Hepatocyte (in vitro differentiated cells): ENCODE data around the gene SMIM43. TPM values are rescaled to one million over a fixed set of nuclear protein-coding genes. Genes with fewer than 3 reads are reported as not detected.

ENCODE experiments used
- DNase-seq: peaks from one replicate; pipeline ENCODE4 v3.0.0-alpha.2; 2016; ENCODE audit warnings: low spot score
- H2AFZ ChIP-seq: fragments of 200-600 bp; sonication (generic); 2 replicates; pipeline ENCODE4 v1.6.0; 2016; ENCODE audit warnings: antibody characterized with exemption, mild to moderate bottlenecking
- H3K27ac ChIP-seq: fragments of 200-600 bp; sonication (generic); 2 replicates; pipeline ENCODE4 v1.5.1; 2016; ENCODE audit warnings: mild to moderate bottlenecking
- H3K27me3 ChIP-seq: fragments of 200-600 bp; sonication (generic); 2 replicates; pipeline ENCODE4 v1.6.1; 2016
- H3K36me3 ChIP-seq: fragments of 200-600 bp; sonication (generic); replicated peaks from 2 replicates; pipeline ENCODE4 v1.5.1; 2016; ENCODE audit warnings: low read depth; ENCODE audit not compliant: insufficient read depth
- H3K4me1 ChIP-seq: fragments of 200-600 bp; sonication (generic); 2 replicates; pipeline ENCODE4 v1.5.1; 2016; ENCODE audit warnings: mild to moderate bottlenecking, moderate library complexity; ENCODE audit not compliant: insufficient read depth
- H3K4me2 ChIP-seq: fragments of 200-600 bp; sonication (generic); 2 replicates; pipeline ENCODE4 v1.6.0; 2016
- H3K4me3 ChIP-seq: fragments of 200-600 bp; sonication (generic); 2 replicates; pipeline ENCODE4 v1.5.1; 2016; ENCODE audit warnings: mild to moderate bottlenecking
- H3K79me2 ChIP-seq: fragments of 200-600 bp; sonication (generic); 2 replicates; pipeline ENCODE4 v1.6.0; 2017; ENCODE audit warnings: mild to moderate bottlenecking
- H3K9me2 ChIP-seq: fragments of 200-600 bp; sonication (generic); replicated peaks from 2 replicates; pipeline ENCODE4 v1.6.0; 2017; ENCODE audit warnings: mild to moderate bottlenecking; ENCODE audit not compliant: insufficient read depth
- H3K9me3 ChIP-seq: fragments of 200-600 bp; sonication (generic); 2 replicates; pipeline ENCODE4 v1.5.1; 2016; ENCODE audit warnings: low read depth, mild to moderate bottlenecking
- H4K20me1 ChIP-seq: fragments of 200-600 bp; sonication (generic); 2 replicates; pipeline ENCODE4 v1.6.0; 2016; ENCODE audit warnings: mild to moderate bottlenecking; ENCODE audit not compliant: insufficient read depth, poor library complexity, severe bottlenecking
- EZH2 ChIP-seq: fragments of 200-600 bp; sonication (generic); IDR thresholded peaks from 2 replicates; pipeline ENCODE4 v1.6.1; 2016; ENCODE audit warnings: antibody characterized with exemption, mild to moderate bottlenecking, borderline replicate concordance
- EZH2phosphoT487 ChIP-seq: fragments of 200-600 bp; sonication (generic); IDR thresholded peaks from one replicate; pipeline ENCODE4 v1.6.1; 2018; ENCODE audit warnings: antibody characterized with exemption, mild to moderate bottlenecking, low read depth, moderate library complexity; ENCODE audit not compliant: unreplicated experiment, severe bottlenecking
- WGBS: methylation state at CpG from one replicate; pipeline ENCODE4 v1.1.6; 2016; ENCODE audit warnings: low lambda C conversion rate; ENCODE audit errors: missing lambda C conversion rate; 5-methylcytosine and 5-hydroxymethylcytosine counted together
- polyA plus RNA-seq: library from polyadenylated mRNA; unstranded; fragments of >200 nt; fragmentation: Nextera tagmentation; extraction: Ambion mirVana; gene quantifications from 2 replicates; pipeline ENCODE4 v1.2.1, GENCODE V29; 2016
- total RNA-seq: library from RNA; depleted of rRNA; stranded (reverse); fragments of >200 nt; gene quantifications from 2 replicates; pipeline ENCODE4 v1.2.3, GENCODE V29; 2014
- TF ChIP-seq, protein P1 (sequence below): fragments of 200-600 bp; sonication (generic); IDR thresholded peaks from 2 replicates; pipeline ENCODE4 v1.5.1; 2016; ENCODE audit warnings: antibody characterized with exemption, mild to moderate bottlenecking; ENCODE audit not compliant: poor library complexity

Gene SMIM43
- total and polyA plus RNA-seq, 2 experiments from 2014 or later, result 0.95 TPM; not detected in 1

DNA sequence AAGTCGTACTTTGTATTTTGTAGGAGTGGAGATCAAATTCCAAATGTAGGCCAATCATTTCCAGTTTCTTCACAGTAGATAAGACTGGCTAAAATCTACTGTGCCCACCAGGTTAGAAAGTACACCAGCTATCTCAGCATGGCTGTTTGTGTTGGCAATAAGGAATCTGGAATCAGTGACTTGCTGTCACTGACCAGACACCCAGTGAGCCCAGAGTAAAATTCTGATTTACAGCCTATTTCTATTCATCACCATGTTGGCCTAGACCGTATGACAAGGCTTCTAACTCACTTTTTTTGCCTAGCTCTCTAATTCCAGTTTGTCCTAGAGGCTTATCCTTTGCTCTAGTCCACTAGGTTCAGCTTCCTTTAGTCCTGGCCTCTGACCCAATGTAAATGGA, 25.4 kb downstream of the SMIM43 start:
- 72% methylated on average over 2 of the region's 2 CpGs for WGBS
- H3K4me1 ChIP-seq, result no peaks in the 10 kb centered on the region
- no peaks in the 10 kb centered on the region for H4K20me1 ChIP-seq
- DNase-seq, result no peak
- H3K9me3 ChIP-seq, result no peaks in the 10 kb centered on the region
- H3K27me3 ChIP-seq, result no peaks in the 10 kb centered on the region
- no peaks in the 10 kb centered on the region for H3K36me3 ChIP-seq
- no peak overlapping the region for H2AFZ ChIP-seq
- H3K79me2 ChIP-seq, result no peaks in the 10 kb centered on the region
- no peak overlapping the region for H3K27ac ChIP-seq
- TF ChIP-seq, protein P1, sequence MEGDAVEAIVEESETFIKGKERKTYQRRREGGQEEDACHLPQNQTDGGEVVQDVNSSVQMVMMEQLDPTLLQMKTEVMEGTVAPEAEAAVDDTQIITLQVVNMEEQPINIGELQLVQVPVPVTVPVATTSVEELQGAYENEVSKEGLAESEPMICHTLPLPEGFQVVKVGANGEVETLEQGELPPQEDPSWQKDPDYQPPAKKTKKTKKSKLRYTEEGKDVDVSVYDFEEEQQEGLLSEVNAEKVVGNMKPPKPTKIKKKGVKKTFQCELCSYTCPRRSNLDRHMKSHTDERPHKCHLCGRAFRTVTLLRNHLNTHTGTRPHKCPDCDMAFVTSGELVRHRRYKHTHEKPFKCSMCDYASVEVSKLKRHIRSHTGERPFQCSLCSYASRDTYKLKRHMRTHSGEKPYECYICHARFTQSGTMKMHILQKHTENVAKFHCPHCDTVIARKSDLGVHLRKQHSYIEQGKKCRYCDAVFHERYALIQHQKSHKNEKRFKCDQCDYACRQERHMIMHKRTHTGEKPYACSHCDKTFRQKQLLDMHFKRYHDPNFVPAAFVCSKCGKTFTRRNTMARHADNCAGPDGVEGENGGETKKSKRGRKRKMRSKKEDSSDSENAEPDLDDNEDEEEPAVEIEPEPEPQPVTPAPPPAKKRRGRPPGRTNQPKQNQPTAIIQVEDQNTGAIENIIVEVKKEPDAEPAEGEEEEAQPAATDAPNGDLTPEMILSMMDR, result no peak
- TF ChIP-seq EZH2, result no peak
- no peak for TF ChIP-seq EZH2phosphoT487
- H3K4me2 ChIP-seq, result no peak overlapping the region
- H3K4me3 ChIP-seq, result no peak overlapping the region
- H3K9me2 ChIP-seq, result no peaks in the 10 kb centered on the region

- TF ChIP-seq EZH2 (no peak), EZH2phosphoT487 (no peak)
- TF ChIP-seq, protein P1, result no peak
- H2AFZ ChIP-seq, result no peak overlapping the region
Observed at GRCh38 chr4:121738780-121739535, 26.0 kb downstream of the SMIM43 start.

GRCh38 chr4:121737846-121738554, 27.0 kb downstream of the SMIM43 start:
- Histone ChIP-seq H3K9me3 (no peaks in the 10 kb centered on the region), H3K4me3 (no peak overlapping the region), H3K9me2 (no peaks in the 10 kb centered on the region), H2AFZ (no peak overlapping the region), H3K79me2 (no peaks in the 10 kb centered on the region), H3K4me1 (no peaks in the 10 kb centered on the region), H3K27me3 (no peaks in the 10 kb centered on the region), H3K4me2 (no peak overlapping the region), H4K20me1 (no peaks in the 10 kb centered on the region), H3K36me3 (no peaks in the 10 kb centered on the region), H3K27ac (no peak overlapping the region)
- DNase-seq, result no peak
- 72% methylated on average over 10 of the region's 10 CpGs for WGBS
- TF ChIP-seq, protein P1, result no peak
- TF ChIP-seq EZH2 (no peak), EZH2phosphoT487 (no peak)

More at GRCh38 chr4:121738780-121739535, 26.0 kb downstream of the SMIM43 start:
- no peak overlapping the region for H3K4me3 ChIP-seq
- H3K27ac ChIP-seq, result no peak overlapping the region
- no peaks in the 10 kb centered on the region for H3K9me2 ChIP-seq
- H3K79me2 ChIP-seq, result no peaks in the 10 kb centered on the region
- no peaks in the 10 kb centered on the region for H4K20me1 ChIP-seq
- no peaks in the 10 kb centered on the region for H3K36me3 ChIP-seq
- no peaks in the 10 kb centered on the region for H3K9me3 ChIP-seq
- no peaks in the 10 kb centered on the region for H3K27me3 ChIP-seq
- no peaks in the 10 kb centered on the region for H3K4me1 ChIP-seq
- H3K4me2 ChIP-seq, result no peak overlapping the region
- 87% methylated on average over 2 of the region's 2 CpGs for WGBS
- DNase-seq, result no peak
